K562 (cell line): Measurements from ENCODE around the gene DLGAP1. TPM values are rescaled to one million over a fixed set of nuclear protein-coding genes. Genes with fewer than 3 reads are reported as not detected.
A peak's percentile ranks its signal among the peaks of the same experiment; 100 is the strongest.

Experiments
- MCM2 ChIP-seq: fragments of 450-650 bp; IDR thresholded peaks from 2 replicates; pipeline ENCODE4 v1.6.1; 2017; ENCODE audit warnings: low read depth, mild to moderate bottlenecking
- TEAD4 ChIP-seq, 2 experiments: sonication (generic) in 1 of 2; formaldehyde crosslinking in 1 of 2; IDR thresholded peaks; 2 replicates each; pipeline versions ENCODE4 v1.6.1 to v1.8.0; 2012 to 2022; ENCODE audit warnings: borderline replicate concordance in 1 of 2, inconsistent platforms in 1 of 2, low read length in 1 of 2, mild to moderate bottlenecking in 1 of 2, missing genetic modification reagents in 1 of 2
- ZNF77 ChIP-seq: fragments of 250-450 bp; sonication (Bioruptor Pico); IDR thresholded peaks from 2 replicates; pipeline ENCODE4 v1.5.0; 2020
- polyA plus RNA-seq, 8 experiments: library from polyadenylated mRNA; depleted of rRNA in 4 of 8; stranded (reverse) in 5 of 8; unstranded in 3 of 8; fragments of >200 nt; fragmentation: Nextera tagmentation in 2 of 8; fragmentation: Illumina TruSeq in 1 of 8; extraction: Ambion mirVana in 2 of 8; extraction: Trizol in 1 of 8; gene quantifications; 2 replicates each; pipeline versions ENCODE4 v1.2.1 to v1.2.3, GENCODE V29; 2011 to 2014; ENCODE audit warnings: inconsistent platforms in 1 of 8, missing spikeins in 1 of 8
- total RNA-seq, 7 experiments: library from RNA; depleted of rRNA in 6 of 7; stranded (reverse); fragments of >200 nt in 6 of 7; fragmentation: Illumina TruSeq in 2 of 7; extraction: Trizol in 2 of 7; gene quantifications; 2 replicates each; pipeline versions ENCODE4 v1.2.1 to v1.2.3, GENCODE V29; 2011 to 2021; ENCODE audit warnings: low replicate concordance in 1 of 7
- TF ChIP-seq, protein P1 (sequence below), 2 experiments: fragments of 450-650 bp in 1 of 2; IDR thresholded peaks; 2 replicates each; pipeline ENCODE4 v1.6.1; 2011 to 2017; ENCODE audit warnings: low read depth in 2 of 2, antibody characterized with exemption in 1 of 2, borderline replicate concordance in 1 of 2, low read length in 1 of 2, mild to moderate bottlenecking in 1 of 2, mixed read lengths in 1 of 2; ENCODE audit not compliant: control insufficient read depth in 1 of 2
- TF ChIP-seq, protein P2 (sequence below): fragments of 250-450 bp; sonication (Bioruptor Pico); IDR thresholded peaks from 2 replicates; pipeline ENCODE4 v1.4.0; 2020; ENCODE audit warnings: mild to moderate bottlenecking, moderate library complexity
- TF ChIP-seq, protein P3 (sequence below): fragments of 450-650 bp; IDR thresholded peaks from 2 replicates; pipeline ENCODE4 v1.6.1; 2017; ENCODE audit warnings: antibody characterized with exemption, mild to moderate bottlenecking

DLGAP1 gene
- total and polyA plus RNA-seq, 9 of the 15 experiments (the other 6 are each of a cell fraction or from before 2014, with no cell fraction given): 0.04 to 0.22 (median 0.08) TPM

DNA sequence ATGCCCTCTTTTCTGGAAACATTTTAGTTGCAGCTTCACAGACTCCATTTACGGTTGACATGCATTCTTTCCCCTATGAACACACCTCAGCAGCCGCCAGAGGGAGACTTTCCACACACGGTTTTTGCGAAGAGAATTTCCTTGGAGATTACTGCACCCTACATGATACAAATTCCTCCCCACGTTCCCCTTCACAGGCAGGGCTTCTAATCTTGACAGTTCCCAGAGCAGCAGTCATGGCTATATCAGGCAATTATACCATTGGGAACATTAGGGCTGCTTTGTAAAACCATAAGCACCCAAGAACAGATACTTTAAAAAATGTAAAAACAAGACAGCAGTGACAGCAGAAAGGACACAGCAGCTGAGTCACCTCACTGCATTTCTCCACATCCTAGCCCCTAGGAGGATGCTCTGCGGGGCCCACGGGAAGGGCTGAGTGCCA is 751.4 kb downstream of the DLGAP1 start (continued):
- no peak for TF ChIP-seq ZNF77 (CRISPR knock-in tag)
- TF ChIP-seq TEAD4 (IDR thresholded peaks at IDR 0.05; ENCODE audit: low read length): peak; percentile 65
- TF ChIP-seq TEAD4 (CRISPR knock-in tag; IDR thresholded peaks at IDR 0.05; ENCODE audit: borderline replicate concordance): no peak
- TF ChIP-seq, protein P1, sequence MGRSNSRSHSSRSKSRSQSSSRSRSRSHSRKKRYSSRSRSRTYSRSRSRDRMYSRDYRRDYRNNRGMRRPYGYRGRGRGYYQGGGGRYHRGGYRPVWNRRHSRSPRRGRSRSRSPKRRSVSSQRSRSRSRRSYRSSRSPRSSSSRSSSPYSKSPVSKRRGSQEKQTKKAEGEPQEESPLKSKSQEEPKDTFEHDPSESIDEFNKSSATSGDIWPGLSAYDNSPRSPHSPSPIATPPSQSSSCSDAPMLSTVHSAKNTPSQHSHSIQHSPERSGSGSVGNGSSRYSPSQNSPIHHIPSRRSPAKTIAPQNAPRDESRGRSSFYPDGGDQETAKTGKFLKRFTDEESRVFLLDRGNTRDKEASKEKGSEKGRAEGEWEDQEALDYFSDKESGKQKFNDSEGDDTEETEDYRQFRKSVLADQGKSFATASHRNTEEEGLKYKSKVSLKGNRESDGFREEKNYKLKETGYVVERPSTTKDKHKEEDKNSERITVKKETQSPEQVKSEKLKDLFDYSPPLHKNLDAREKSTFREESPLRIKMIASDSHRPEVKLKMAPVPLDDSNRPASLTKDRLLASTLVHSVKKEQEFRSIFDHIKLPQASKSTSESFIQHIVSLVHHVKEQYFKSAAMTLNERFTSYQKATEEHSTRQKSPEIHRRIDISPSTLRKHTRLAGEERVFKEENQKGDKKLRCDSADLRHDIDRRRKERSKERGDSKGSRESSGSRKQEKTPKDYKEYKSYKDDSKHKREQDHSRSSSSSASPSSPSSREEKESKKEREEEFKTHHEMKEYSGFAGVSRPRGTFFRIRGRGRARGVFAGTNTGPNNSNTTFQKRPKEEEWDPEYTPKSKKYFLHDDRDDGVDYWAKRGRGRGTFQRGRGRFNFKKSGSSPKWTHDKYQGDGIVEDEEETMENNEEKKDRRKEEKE (IDR thresholded peaks at IDR 0.05; ENCODE audit: borderline replicate concordance in 1 of 2, control insufficient read depth in 1 of 2, low read depth in 2 of 2, low read length in 1 of 2): no peak
- no peak for TF ChIP-seq MCM2
- TF ChIP-seq, protein P2, sequence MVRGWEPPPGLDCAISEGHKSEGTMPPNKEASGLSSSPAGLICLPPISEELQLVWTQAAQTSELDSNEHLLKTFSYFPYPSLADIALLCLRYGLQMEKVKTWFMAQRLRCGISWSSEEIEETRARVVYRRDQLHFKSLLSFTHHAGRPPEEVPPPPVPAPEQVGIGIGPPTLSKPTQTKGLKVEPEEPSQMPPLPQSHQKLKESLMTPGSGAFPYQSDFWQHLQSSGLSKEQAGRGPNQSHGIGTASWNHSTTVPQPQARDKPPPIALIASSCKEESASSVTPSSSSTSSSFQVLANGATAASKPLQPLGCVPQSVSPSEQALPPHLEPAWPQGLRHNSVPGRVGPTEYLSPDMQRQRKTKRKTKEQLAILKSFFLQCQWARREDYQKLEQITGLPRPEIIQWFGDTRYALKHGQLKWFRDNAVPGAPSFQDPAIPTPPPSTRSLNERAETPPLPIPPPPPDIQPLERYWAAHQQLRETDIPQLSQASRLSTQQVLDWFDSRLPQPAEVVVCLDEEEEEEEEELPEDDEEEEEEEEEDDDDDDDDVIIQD (CRISPR knock-in tag): no peak
- TF ChIP-seq, protein P3, sequence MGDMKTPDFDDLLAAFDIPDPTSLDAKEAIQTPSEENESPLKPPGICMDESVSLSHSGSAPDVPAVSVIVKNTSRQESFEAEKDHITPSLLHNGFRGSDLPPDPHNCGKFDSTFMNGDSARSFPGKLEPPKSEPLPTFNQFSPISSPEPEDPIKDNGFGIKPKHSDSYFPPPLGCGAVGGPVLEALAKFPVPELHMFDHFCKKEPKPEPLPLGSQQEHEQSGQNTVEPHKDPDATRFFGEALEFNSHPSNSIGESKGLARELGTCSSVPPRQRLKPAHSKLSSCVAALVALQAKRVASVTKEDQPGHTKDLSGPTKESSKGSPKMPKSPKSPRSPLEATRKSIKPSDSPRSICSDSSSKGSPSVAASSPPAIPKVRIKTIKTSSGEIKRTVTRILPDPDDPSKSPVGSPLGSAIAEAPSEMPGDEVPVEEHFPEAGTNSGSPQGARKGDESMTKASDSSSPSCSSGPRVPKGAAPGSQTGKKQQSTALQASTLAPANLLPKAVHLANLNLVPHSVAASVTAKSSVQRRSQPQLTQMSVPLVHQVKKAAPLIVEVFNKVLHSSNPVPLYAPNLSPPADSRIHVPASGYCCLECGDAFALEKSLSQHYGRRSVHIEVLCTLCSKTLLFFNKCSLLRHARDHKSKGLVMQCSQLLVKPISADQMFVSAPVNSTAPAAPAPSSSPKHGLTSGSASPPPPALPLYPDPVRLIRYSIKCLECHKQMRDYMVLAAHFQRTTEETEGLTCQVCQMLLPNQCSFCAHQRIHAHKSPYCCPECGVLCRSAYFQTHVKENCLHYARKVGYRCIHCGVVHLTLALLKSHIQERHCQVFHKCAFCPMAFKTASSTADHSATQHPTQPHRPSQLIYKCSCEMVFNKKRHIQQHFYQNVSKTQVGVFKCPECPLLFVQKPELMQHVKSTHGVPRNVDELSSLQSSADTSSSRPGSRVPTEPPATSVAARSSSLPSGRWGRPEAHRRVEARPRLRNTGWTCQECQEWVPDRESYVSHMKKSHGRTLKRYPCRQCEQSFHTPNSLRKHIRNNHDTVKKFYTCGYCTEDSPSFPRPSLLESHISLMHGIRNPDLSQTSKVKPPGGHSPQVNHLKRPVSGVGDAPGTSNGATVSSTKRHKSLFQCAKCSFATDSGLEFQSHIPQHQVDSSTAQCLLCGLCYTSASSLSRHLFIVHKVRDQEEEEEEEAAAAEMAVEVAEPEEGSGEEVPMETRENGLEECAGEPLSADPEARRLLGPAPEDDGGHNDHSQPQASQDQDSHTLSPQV: no peak
